ENCODE data around the gene SLC17A7.
"Not testable (repeated sequence)": the region's sequence is repeated elsewhere in the genome, so short reads cannot be mapped to it uniquely, and the experiment has no call there.

Gene SLC17A7

DNA sequence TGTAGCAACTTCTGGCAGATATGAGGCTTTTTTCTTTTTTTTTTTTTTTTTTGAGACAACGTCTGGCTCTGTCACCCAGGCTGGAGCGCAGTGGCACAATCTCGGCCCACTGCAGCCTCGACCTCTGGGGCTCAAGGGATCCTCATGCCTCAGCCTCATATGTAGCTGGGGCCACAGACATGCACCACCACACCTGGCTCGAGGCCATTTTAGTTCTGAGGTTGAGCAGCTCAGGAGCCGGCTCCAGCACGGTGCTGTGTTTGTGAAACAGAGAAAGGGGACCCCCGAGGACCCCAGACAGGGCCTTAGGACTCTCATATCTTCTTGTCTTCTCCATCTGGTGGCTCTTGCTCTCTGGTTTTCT, 29.3 kb upstream of the SLC17A7 start:
- H3K9ac ChIP-seq: peak overlapping the region; percentile 59
- peak overlapping the region; percentile 89 for H3K27ac ChIP-seq
- H3K9me3 ChIP-seq: no peaks in the 10 kb centered on the region
- H3K36me3 ChIP-seq: peaks cover 14% of the 10 kb centered on the region
- no peak for TF ChIP-seq Cebpa-rat (IDR thresholded peaks at IDR 0.05)
- 0 out of 2 replicates have a peak overlapping the region, but pooled peaks have one; percentile 37 for H3K4me3 ChIP-seq
- H3K27me3 ChIP-seq: no peaks in the 10 kb centered on the region
- peak overlapping the region; percentile 94 for H3K4me2 ChIP-seq
- peaks cover 7% of the 10 kb centered on the region; the same call in 1 of the 2 replicates for H4K20me1 ChIP-seq
- H3K4me1 ChIP-seq: peaks cover 83% of the 10 kb centered on the region

DNA sequence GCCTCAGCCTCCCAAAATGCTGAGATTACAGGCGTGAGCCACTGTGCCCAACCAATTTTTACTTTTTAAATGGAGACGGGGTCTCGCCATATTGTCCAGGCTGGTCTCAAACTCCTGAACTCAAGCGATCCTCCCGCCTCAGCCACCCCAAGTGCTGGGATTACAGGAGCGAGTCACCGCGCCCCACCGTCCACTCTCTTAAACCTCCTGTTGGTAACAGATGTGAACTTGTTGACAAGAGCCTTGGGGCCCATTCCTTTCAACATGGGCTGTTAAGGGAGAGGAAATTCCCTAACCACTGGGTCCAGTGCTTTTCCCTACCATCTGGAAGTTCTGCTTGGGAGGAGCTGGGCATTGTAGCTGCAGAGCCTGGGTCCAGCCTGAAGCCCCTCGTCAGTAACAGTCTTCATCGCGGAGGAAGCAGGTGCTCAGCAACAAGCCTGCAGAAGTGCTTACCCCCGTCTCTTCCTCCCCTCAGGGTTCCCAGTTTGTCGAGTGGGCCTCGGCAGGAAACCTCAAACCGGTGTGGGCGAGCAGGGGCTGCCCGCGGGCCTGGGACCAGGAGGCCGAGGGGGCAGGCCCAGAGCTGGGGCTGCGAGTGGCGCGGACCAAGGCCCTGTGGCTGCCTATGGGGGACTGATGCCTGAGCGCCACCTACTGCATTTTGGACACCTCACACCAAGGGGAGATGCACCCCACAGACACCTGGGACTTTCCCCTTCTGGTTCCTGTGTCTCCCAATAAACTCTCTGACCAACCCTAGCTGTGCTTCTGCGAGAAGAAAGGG, 28.7 kb upstream of the SLC17A7 start:
- no peak for TF ChIP-seq Cebpa-rat (IDR thresholded peaks at IDR 0.05)
- Histone ChIP-seq H3K4me2 (peak overlapping the region; percentile 94), H3K4me3 (peak overlapping the region; percentile 37; the same call in 1 of the 2 replicates), H3K4me1 (peaks cover 77% of the 10 kb centered on the region), H3K9ac (peak overlapping the region; percentile 59; the same call in 1 of the 2 replicates), H3K27ac (peak overlapping the region; percentile 89), H3K36me3 (peaks cover 20% of the 10 kb centered on the region), H4K20me1 (peaks cover 7% of the 10 kb centered on the region; the same call in 1 of the 2 replicates), H3K9me3 (no peaks in the 10 kb centered on the region), H3K27me3 (no peaks in the 10 kb centered on the region)

DNA sequence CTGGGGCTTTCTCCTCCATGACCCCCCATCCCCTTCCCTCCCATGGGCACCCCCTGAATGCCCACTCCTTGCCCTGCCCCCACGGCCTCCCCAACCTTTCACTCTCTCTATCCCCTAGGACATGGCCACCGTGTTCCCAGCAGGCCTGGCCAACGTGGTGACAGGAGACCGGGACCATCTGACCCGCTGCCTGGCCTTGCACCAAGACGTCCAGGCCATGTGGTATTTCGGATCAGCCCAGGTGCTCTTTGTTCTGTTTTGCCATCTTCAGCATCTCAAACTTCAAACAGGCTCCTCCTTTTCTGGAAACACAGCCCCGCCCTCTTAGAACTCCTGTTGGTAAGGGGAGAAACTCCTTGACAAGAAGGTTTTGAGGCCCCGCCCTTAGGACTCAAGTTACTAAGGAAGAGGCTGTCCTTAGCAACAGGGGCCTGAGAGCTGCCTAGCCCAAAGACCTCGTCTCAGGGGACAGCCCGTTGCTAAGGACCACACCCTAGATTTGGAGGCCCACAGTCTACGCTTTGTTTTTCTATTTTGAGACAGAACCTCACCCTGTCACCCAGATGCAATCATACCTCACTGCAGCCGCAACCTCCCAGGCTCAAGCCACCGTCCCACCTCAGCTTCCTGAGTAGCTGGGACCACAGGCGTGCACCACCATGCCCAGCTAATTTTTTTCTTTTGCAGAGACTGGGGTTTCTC, 27.6 kb upstream of the SLC17A7 start:
- Histone ChIP-seq H3K36me3 (peaks cover 31% of the 10 kb centered on the region), H4K20me1 (peaks cover 7% of the 10 kb centered on the region; the same call in 1 of the 2 replicates), H3K9ac (peak overlapping the region; percentile 59; the same call in 1 of the 2 replicates), H3K4me2 (peak overlapping the region; percentile 94), H3K9me3 (no peaks in the 10 kb centered on the region), H3K27ac (peak overlapping the region; percentile 89), H3K27me3 (no peaks in the 10 kb centered on the region), H3K4me3 (peak overlapping the region; percentile 37; the same call in 1 of the 2 replicates), H3K4me1 (peaks cover 74% of the 10 kb centered on the region)
- no peak for TF ChIP-seq Cebpa-rat (IDR thresholded peaks at IDR 0.05)

DNA sequence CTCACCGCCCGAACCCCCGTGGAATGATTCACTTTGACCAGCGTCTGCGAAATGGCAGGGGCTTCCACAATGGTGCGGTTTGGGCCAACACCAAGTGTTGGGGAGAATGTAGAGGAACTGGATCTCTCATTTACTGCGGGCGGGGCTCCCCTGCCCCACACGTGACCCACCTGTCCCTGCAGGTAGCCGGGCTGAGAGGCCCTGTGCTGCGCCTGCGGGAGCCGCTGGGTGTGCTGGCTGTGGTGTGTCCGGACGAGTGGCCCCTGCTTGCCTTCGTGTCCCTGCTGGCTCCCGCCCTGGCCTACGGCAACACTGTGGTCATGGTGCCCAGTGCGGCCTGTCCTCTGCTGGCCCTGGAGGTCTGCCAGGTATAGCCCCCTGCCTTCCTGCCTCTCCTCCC, 26.9 kb upstream of the SLC17A7 start:
- Histone ChIP-seq H3K4me3 (no peak overlapping the region), H4K20me1 (peaks cover 7% of the 10 kb centered on the region; the same call in 1 of the 2 replicates), H3K9me3 (no peaks in the 10 kb centered on the region), H3K27me3 (no peaks in the 10 kb centered on the region), H3K9ac (no peak overlapping the region), H3K4me1 (peaks cover 69% of the 10 kb centered on the region), H3K36me3 (peaks cover 34% of the 10 kb centered on the region), H3K27ac (peak overlapping the region; percentile 74), H3K4me2 (peak overlapping the region; percentile 94)
- no peak for TF ChIP-seq Cebpa-rat (IDR thresholded peaks at IDR 0.05)

DNA sequence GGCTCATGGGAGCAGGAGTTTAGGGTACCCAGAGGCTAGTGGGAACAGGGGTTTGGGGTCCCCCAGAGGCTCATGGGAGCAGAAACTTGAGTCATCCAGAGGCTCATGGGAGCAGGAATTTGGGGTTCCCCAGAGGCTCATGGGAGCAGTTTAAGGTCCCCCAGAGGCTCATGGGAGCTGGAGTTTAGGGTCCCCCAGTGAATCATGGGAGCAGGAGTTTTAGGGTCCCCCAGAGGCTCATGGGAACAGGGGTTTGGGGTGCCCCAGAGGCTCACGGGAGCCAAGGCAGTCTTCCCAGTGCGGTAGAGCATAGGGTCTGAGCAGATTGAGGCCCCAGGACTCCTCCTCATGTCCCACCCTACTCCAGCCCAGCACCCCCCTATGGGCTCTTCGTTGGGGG, 24.0 kb upstream of the SLC17A7 start:
- H3K4me3 ChIP-seq: no peak overlapping the region
- H3K4me1 ChIP-seq: peaks cover 41% of the 10 kb centered on the region
- H3K9me3 ChIP-seq: no peaks in the 10 kb centered on the region
- H3K9ac ChIP-seq: no peak overlapping the region
- peaks cover 55% of the 10 kb centered on the region for H3K36me3 ChIP-seq
- no peaks in the 10 kb centered on the region for H3K27me3 ChIP-seq
- peaks cover 7% of the 10 kb centered on the region; the same call in 1 of the 2 replicates for H4K20me1 ChIP-seq
- no peak overlapping the region for H3K4me2 ChIP-seq
- no peak for TF ChIP-seq Cebpa-rat (IDR thresholded peaks at IDR 0.05)
- 0 out of 2 replicates have a peak overlapping the region, but pooled peaks have one; percentile 26 for H3K27ac ChIP-seq

DNA sequence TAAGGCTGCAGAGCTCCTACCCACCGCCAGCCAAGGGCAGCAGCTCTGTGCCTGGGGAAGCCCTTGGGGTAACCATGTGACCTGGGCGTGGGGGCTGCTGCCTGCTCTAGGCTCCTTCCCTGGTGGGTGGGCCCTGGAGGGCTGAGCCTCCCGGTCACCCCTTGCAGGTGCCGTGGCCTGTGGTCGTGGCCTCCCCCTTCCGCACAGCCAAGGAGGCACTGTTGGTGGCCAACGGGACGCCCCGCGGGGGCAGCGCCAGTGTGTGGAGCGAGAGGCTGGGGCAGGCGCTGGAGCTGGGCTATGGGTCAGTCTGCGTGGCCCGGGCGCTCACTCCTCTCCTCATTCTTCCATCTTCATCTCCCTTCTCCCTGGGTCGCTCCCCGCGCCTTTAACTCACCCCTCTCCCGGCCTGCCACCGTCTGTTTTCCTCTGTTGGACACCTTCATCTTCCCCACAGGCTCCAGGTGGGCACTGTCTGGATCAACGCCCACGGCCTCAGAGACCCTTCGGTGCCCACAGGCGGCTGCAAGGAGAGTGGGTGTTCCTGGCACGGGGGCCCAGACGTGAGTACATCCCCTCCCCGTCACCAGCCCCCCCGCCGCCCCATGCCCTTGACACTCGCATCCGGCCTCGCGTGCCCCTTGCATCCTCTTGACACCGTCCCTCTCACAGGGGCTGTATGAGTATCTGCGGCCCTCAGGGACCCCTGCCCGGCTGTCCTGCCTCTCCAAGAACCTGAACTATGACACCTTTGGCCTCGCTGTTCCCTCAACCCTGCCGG, 22.8 kb upstream of the SLC17A7 start:
- Histone ChIP-seq H3K9me3 (no peaks in the 10 kb centered on the region), H3K27ac (0 out of 2 replicates have a peak overlapping the region, but pooled peaks have one; percentile 13), H3K36me3 (peaks cover 67% of the 10 kb centered on the region)

DNA sequence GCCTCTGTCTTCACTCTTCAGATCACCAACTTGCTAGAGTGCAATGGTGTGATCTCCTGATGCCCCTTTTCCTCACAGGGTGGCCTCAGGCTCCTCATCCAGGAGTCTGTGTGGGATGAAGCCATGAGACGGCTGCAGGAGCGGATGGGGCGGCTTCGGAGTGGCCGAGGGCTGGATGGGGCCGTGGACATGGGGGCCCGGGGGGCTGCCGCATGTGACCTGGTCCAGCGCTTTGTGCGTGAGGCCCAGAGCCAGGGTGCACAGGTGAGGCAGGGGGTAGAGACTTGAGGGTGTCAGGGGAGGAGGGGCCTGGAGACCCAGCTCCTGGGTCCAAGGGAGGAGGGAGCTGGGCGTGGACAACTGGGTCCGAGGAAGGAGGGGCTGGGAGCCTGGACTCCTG, 21.2 kb upstream of the SLC17A7 start:
- no peak overlapping the region for H3K4me2 ChIP-seq
- no peak overlapping the region for H3K4me3 ChIP-seq
- H3K27me3 ChIP-seq: no peaks in the 10 kb centered on the region
- H4K20me1 ChIP-seq: no peaks in the 10 kb centered on the region
- H3K9me3 ChIP-seq: no peaks in the 10 kb centered on the region
- TF ChIP-seq Cebpa-rat (IDR thresholded peaks at IDR 0.05): no peak
- peaks cover 36% of the 10 kb centered on the region for H3K4me1 ChIP-seq
- H3K36me3 ChIP-seq: peaks cover 71% of the 10 kb centered on the region
- 0 out of 2 replicates have a peak overlapping the region, but pooled peaks have one; percentile 2 for H3K27ac ChIP-seq
- no peak overlapping the region for H3K9ac ChIP-seq

More for the DNA sequence above, 22.8 kb upstream of the SLC17A7 start:
- TF ChIP-seq Cebpa-rat (IDR thresholded peaks at IDR 0.05): no peak
- Histone ChIP-seq H3K4me1 (peaks cover 36% of the 10 kb centered on the region), H3K4me3 (no peak overlapping the region), H3K4me2 (no peak overlapping the region), H4K20me1 (no peaks in the 10 kb centered on the region), H3K9ac (no peak overlapping the region), H3K27me3 (no peaks in the 10 kb centered on the region)

DNA sequence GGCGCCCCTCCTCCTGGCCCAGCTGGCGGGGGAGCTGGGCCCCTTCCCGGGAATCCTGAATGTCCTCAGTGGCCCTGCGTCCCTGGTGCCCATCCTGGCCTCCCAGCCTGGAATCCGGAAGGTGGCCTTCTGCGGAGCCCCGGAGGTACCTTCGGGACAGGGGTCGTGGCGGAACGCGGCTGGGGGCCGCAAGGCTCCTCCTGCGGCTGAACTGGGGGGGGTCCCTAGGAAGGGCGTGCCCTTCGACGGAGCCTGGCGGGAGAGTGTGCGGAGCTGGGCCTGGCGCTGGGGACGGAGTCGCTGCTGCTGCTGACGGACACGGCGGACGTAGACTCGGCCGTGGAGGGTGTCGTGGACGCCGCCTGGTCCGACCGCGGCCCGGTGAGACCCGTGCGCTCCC, 20.3 kb upstream of the SLC17A7 start:
- Histone ChIP-seq H4K20me1 (no peaks in the 10 kb centered on the region), H3K27ac (no peak overlapping the region), H3K4me1 (peaks cover 31% of the 10 kb centered on the region), H3K9me3 (no peaks in the 10 kb centered on the region), H3K9ac (no peak overlapping the region), H3K27me3 (no peaks in the 10 kb centered on the region), H3K4me2 (no peak overlapping the region), H3K4me3 (no peak overlapping the region), H3K36me3 (peaks cover 67% of the 10 kb centered on the region)
- TF ChIP-seq Cebpa-rat (IDR thresholded peaks at IDR 0.05): no peak

DNA sequence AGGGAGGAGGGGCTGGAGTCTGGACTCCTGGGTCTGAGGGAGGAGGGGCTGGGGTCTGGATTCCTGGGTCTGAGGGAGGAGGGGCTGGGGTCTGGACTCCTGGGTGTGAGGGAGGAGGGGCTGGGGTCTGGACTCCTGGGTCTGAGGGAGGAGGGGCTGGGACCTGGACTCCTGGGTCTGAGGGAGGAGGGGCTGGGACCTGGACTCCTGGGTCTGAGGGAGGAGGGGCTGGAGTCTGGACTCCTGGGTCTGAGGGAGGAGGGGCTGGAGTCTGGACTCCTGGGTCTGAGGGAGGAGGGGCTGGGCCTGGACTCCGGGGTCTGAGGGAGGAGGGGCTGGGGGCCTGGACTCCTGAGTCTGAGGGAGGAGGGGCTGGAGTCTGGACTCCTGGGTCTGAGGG, 19.8 kb upstream of the SLC17A7 start:
- not testable (repeated sequence) for H3K9me3 ChIP-seq, H3K4me3 ChIP-seq, H4K20me1 ChIP-seq, H3K27ac ChIP-seq, H3K9ac ChIP-seq, H3K4me2 ChIP-seq, H3K27me3 ChIP-seq
- Histone ChIP-seq H3K36me3 (peaks cover 69% of the 10 kb centered on the region), H3K4me1 (peaks cover 31% of the 10 kb centered on the region)

Data from BLaER1 (cell line).